Natural killer cell (primary cell): ENCODE data around the gene ELFN1. TPM values are rescaled to one million over a fixed set of nuclear protein-coding genes. Genes with fewer than 3 reads are reported as not detected.
"Not testable (repeated sequence)": the region's sequence is repeated elsewhere in the genome, so short reads cannot be mapped to it uniquely, and the experiment has no call there.

Source experiments
- ATAC-seq, 3 donors: fragments of 150-1000 bp in 2 of 3; fragments of 200-7000 bp in 1 of 3; cut with Tn5 transposase; 1 replicate in 1 of 3; 2 replicates in 2 of 3; pipeline ENCODE4 v1.10.0; 2021; ENCODE audit warnings: mild to moderate bottlenecking in 2 of 3, moderate library complexity in 2 of 3
- DNase-seq, 2 donors: peaks; one replicate each; pipeline versions ENCODE4 v3.0.0 to v3.0.0-alpha.2; 2013 to 2021; ENCODE audit warnings: mixed read lengths in 1 of 2
- H3K27ac ChIP-seq: one replicate; pipeline ENCODE4 v1.5.1; 2013; ENCODE audit warnings: mild to moderate bottlenecking, low read length
- H3K27me3 ChIP-seq: one replicate; pipeline ENCODE4 v1.6.1; 2013; ENCODE audit warnings: low read length; ENCODE audit not compliant: control insufficient read depth, insufficient read depth
- H3K36me3 ChIP-seq: one replicate; pipeline ENCODE4 v1.6.1; 2013; ENCODE audit warnings: low read length; ENCODE audit not compliant: control insufficient read depth, insufficient read depth
- H3K4me1 ChIP-seq: one replicate; pipeline ENCODE4 v1.6.1; 2013; ENCODE audit warnings: low read length; ENCODE audit not compliant: control insufficient read depth, insufficient read depth
- H3K4me3 ChIP-seq: one replicate; pipeline ENCODE4 v1.5.1; 2013; ENCODE audit warnings: low read length
- H3K9me3 ChIP-seq: one replicate; pipeline ENCODE4 v1.6.1; 2013; ENCODE audit warnings: low read length; ENCODE audit not compliant: control insufficient read depth, insufficient read depth
- H3K27ac Mint-ChIP-seq, 2 donors: one replicate each; pipeline ENCODE4 v1.8.0; 2022; ENCODE audit warnings: mild to moderate bottlenecking in 2 of 2, mixed read lengths in 2 of 2, moderate library complexity in 1 of 2
- H3K27me3 Mint-ChIP-seq, 2 donors: one replicate each; pipeline ENCODE4 v1.8.0; 2022; ENCODE audit warnings: low read depth in 2 of 2, mixed read lengths in 2 of 2
- H3K36me3 Mint-ChIP-seq: one replicate; pipeline ENCODE4 v1.8.0; 2022; ENCODE audit warnings: mixed read lengths
- H3K4me1 Mint-ChIP-seq, 2 donors: one replicate each; pipeline ENCODE4 v1.8.0; 2022; ENCODE audit warnings: mixed read lengths in 2 of 2
- H3K4me3 Mint-ChIP-seq: one replicate; pipeline ENCODE4 v1.8.0; 2022; ENCODE audit warnings: mild to moderate bottlenecking, moderate library complexity, mixed read lengths
- H3K9me3 Mint-ChIP-seq, 2 donors: one replicate each; pipeline ENCODE4 v1.8.0; 2022; ENCODE audit warnings: mixed read lengths in 2 of 2
- WGBS: methylation state at CpG from one replicate; pipeline ENCODE4 v1.1.7; 2013; ENCODE audit warnings: missing lambda C conversion rate; ENCODE audit not compliant: insufficient coverage; 5-methylcytosine and 5-hydroxymethylcytosine counted together
- intact Hi-C: fragments of 100-400 bp; cut with micrococcal nuclease; formaldehyde crosslinking; loops from one replicate; pipeline ENCODE4 v1.14.2; 2022
- total RNA-seq, 4 donors: library from RNA; stranded (reverse); fragments of 120-200 nt in 1 of 4; gene quantifications; one replicate each; pipeline versions ENCODE4 v1.2.3 to v1.2.4, GENCODE V29; 2013 to 2022
- TF ChIP-seq, protein P1 (sequence below): fragments of 200-600 bp; IDR thresholded peaks from one replicate; pipeline ENCODE4 v1.8.0; 2022; ENCODE audit warnings: antibody characterized with exemption

ELFN1 gene
- total RNA-seq, 3 donors from 2014 or later (not counting 1 experiment from before 2014, with no cell fraction given), result 0.30 to 0.45 TPM; not detected in 1

DNA sequence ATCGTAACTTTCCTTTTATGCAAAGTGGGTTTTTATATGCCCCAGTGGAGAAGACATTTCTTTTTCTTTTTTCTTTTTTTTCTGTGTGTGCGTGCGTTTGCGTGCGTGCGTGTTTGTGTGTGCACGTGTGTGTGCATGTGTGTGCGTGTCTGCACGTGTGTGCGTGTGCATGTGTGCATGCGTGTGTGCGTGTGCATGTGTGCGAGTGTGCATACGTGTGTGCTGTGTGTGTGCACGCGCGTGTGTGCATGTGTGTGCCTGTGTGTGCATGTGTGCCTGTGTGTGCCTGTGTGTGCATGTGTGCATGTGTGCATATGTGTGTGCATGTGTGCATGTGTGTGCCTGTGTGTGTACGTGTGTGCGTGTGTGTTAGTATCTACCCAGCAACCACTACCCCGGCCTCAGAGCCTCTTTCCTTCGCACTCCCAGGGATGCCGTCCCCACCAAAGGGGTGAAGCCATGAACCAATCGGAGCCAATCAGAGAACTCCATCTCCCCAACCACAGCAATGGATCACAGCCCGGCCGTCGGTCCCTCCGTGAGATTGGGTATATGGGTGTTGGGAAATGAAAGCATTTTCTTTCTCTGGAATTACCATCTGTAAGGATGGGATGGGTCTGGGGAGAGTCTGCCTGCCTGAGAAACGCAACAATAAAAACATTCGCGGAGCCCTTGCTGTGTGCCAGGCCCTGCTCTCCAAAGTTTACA lies 92.3 kb downstream of the ELFN1 start:
- no peak overlapping the region for H3K27ac ChIP-seq
- H3K27me3 Mint-ChIP-seq, result peaks cover 0 to 9% of the 10 kb centered on the region in 2 donors
- intact Hi-C loops, result no loop called here
- H3K36me3 Mint-ChIP-seq, result no peaks in the 10 kb centered on the region
- no peaks in the 10 kb centered on the region for H3K9me3 Mint-ChIP-seq
- H3K36me3 ChIP-seq, result no peaks in the 10 kb centered on the region
- ATAC-seq (no peak), DNase-seq (no peak)
- H3K4me1 Mint-ChIP-seq, result peaks cover 0 to 5% of the 10 kb centered on the region in 2 donors
- 96% methylated on average over 28 of the region's 30 CpGs for whole genome bisulfite sequencing
- no peak overlapping the region for H3K4me3 Mint-ChIP-seq
- no peak overlapping the region for H3K4me3 ChIP-seq
- H3K27ac Mint-ChIP-seq, result no peak overlapping the region
- TF ChIP-seq, protein P1, sequence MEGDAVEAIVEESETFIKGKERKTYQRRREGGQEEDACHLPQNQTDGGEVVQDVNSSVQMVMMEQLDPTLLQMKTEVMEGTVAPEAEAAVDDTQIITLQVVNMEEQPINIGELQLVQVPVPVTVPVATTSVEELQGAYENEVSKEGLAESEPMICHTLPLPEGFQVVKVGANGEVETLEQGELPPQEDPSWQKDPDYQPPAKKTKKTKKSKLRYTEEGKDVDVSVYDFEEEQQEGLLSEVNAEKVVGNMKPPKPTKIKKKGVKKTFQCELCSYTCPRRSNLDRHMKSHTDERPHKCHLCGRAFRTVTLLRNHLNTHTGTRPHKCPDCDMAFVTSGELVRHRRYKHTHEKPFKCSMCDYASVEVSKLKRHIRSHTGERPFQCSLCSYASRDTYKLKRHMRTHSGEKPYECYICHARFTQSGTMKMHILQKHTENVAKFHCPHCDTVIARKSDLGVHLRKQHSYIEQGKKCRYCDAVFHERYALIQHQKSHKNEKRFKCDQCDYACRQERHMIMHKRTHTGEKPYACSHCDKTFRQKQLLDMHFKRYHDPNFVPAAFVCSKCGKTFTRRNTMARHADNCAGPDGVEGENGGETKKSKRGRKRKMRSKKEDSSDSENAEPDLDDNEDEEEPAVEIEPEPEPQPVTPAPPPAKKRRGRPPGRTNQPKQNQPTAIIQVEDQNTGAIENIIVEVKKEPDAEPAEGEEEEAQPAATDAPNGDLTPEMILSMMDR, result no peak
- H3K27me3 ChIP-seq, result peaks cover 2% of the 10 kb centered on the region
- H3K4me1 ChIP-seq, result peaks cover 3% of the 10 kb centered on the region
- H3K9me3 ChIP-seq, result peaks cover 12% of the 10 kb centered on the region

DNA sequence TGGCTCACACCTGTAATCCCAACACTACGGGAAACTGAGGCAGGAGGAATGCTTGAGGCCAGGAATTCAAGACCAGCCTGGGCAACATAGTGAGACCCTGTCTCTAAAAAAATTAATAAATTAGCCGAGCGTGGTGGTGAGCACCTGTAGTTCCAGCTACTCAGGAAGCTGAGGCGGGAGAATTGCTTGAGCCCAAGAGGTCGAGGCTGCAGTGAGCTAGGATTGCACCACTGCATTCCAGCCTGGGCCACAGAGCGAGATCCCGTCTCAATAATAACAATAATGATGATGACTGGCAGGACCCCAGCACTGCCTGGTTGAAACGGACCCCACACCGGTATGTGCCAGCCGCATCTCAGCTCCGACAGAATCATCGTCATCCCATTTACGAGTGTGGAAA lies 93.0 kb downstream of the ELFN1 start:
- H3K36me3 ChIP-seq, result no peaks in the 10 kb centered on the region
- H3K9me3 ChIP-seq, result peaks cover 12% of the 10 kb centered on the region
- H3K4me3 Mint-ChIP-seq, result no peak overlapping the region
- peaks cover 3% of the 10 kb centered on the region for H3K4me1 ChIP-seq
- DNase-seq (no peak), ATAC-seq (no peak)
- intact Hi-C loops, result no loop called here
- H3K27ac ChIP-seq, result no peak overlapping the region
- TF ChIP-seq, protein P1, result no peak
- H3K9me3 Mint-ChIP-seq, result no peaks in the 10 kb centered on the region
- H3K36me3 Mint-ChIP-seq, result no peaks in the 10 kb centered on the region
- no peak overlapping the region for H3K27ac Mint-ChIP-seq
- WGBS, result 95% methylated on average over 13 of the region's 13 CpGs
- peaks cover 0 to 5% of the 10 kb centered on the region in 2 donors for H3K4me1 Mint-ChIP-seq
- H3K27me3 Mint-ChIP-seq, result peaks cover 0 to 9% of the 10 kb centered on the region in 2 donors
- no peaks in the 10 kb centered on the region for H3K27me3 ChIP-seq
- no peak overlapping the region for H3K4me3 ChIP-seq

GRCh38 chr7:1763911-1764310 lies 93.8 kb downstream of the ELFN1 start:
- ATAC-seq, H3K27me3 Mint-ChIP-seq, DNase-seq, H3K36me3 ChIP-seq, H3K4me1 ChIP-seq, H3K36me3 Mint-ChIP-seq, H3K27me3 ChIP-seq, intact Hi-C loops, H3K27ac ChIP-seq, H3K4me3 Mint-ChIP-seq, H3K4me3 ChIP-seq, H3K27ac Mint-ChIP-seq, H3K9me3 Mint-ChIP-seq, H3K4me1 Mint-ChIP-seq: not testable (repeated sequence)
- 97% methylated on average over 11 of the region's 15 CpGs for WGBS
- H3K9me3 ChIP-seq, result peaks cover 12% of the 10 kb centered on the region

DNA sequence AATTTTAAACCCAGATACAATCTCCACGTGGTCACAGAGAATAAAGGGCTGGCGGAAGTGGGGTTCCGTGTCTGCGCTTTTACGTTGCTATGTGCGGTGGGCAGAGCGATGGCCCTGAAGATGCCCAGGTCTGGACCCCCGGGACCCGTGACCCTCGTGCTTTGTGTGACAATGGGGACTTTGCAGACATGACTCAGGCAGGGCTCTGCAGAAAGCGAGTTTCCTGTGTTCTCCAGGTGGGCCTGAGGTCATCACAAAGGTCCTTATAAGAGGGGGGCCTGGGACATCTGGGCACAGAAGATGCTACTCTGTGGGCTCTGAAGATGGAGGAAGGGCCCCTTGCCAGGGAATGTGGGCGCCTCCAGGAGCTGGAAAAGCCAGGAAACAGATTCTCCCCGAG lies 95.3 kb downstream of the ELFN1 start:
- no peak overlapping the region for H3K27ac ChIP-seq
- H3K4me3 ChIP-seq, result no peak overlapping the region
- Mint-ChIP-seq H3K4me3 (no peak overlapping the region), H3K36me3 (no peaks in the 10 kb centered on the region), H3K27ac (no peak overlapping the region), H3K4me1 (no peaks in the 10 kb centered on the region), H3K27me3 (peaks cover 0 to 7% of the 10 kb centered on the region in 2 donors), H3K9me3 (no peaks in the 10 kb centered on the region)
- DNase-seq, result no peak
- H3K36me3 ChIP-seq, result no peaks in the 10 kb centered on the region
- 85% methylated on average over 13 of the region's 13 CpGs for WGBS
- intact Hi-C loops, result no loop called here
- H3K9me3 ChIP-seq, result peaks cover 12% of the 10 kb centered on the region
- H3K4me1 ChIP-seq, result no peaks in the 10 kb centered on the region
- H3K27me3 ChIP-seq, result no peaks in the 10 kb centered on the region
- no peak for ATAC-seq
- TF ChIP-seq, protein P1, result no peak
